Medulla oblongata (tissue), 1 donor: ENCODE results near the gene PLCL2.
"Not testable (repeated sequence)": the region's sequence is repeated elsewhere in the genome, so short reads cannot be mapped to it uniquely, and the experiment has no call there.

Experiments
- DNase-seq: peaks from one replicate; pipeline ENCODE4 v3.0.0-alpha.2; 2015; ENCODE audit errors: extremely low spot score

PLCL2 gene

DNA sequence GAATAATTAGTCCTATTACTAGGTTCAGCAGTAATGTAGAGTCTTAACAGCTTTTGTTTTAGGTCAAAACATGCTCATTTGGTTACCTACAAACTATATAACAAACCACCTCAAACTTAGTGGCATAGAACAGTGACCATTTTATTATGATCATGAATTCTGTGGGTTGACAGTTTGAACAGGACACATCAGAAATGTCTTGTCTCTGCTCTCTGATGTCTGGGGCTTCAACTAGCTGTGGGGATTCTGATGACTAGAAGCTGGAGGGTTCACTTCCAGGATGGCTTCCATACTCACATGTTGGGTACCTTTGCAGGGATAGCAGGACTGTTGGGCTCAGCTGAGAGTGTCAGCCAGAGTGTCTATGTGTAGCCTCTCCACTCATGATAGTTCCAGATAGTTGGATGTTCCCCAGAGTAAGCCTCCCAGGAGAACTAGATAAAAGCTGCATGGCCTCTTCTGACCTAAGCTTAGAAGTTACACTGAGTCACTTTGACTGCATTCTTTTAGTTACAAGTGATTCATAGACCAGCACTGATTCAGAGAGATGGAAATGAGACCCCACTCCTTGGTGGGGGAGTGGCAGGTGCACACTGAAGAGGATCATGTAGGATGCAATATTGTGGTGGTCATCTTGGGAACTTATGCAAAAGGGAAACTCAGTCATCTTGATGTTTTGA lies 32.6 kb downstream of the PLCL2 start:
- no peak for DNase-seq

DNA sequence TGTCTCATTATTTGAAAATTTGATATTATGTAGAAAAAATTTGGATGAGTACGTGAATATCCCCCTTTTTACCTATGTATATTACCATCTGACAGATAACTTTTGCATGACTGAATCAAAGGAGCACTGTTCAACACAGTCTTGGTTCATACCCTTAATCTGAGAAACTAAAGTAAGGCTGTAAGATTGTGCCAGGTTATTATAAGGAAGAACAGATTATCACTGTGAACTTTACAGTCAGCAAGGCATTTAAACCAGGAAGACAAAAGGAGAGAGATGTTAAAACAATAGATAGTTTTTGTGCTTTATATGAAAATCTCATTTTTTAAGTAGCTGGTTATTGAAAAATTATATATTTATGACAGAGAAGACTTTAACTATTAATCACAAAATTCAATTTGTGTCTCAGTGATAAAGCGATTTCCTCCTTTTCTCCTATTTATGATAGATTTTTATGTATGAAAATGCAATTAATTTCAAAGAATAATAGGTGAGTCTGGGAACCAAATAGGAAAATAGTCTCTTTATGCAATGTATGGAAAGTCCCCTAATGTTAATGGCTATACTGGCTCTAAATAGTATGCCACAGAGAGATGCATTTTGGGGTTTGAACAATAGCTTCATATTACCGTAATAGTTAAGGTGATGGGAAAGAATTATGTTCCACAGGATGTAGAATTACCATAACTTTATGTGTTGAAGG lies 33.4 kb downstream of the PLCL2 start:
- no peak for DNase-seq

- DNase-seq: no peak
Observed at GRCh38 chr3:16918683-16919025, 33.9 kb downstream of the PLCL2 start.

DNA sequence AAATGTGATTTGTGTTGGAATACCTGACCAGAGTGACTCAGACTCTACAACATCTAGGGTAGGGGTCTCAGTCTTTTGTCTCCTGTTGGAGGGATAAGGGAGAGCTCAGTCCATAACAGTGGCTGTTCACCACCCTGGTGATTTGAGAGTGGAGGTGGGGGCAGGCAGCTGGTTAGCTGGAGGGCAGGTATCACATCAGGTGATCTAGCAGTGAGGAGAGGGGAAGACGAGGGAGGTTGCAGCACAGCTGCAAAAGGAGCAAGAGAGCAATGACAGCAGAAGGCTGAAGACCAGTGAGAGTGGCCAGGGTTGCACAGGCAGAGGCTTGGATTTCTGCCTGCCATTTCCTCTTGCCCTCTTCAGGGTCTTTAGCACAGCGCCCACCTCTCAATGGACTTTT lies 38.4 kb downstream of the PLCL2 start:
- no peak for DNase-seq

GRCh38 chr3:16927485-16927884 lies 42.7 kb downstream of the PLCL2 start:
- no peak for DNase-seq

DNA sequence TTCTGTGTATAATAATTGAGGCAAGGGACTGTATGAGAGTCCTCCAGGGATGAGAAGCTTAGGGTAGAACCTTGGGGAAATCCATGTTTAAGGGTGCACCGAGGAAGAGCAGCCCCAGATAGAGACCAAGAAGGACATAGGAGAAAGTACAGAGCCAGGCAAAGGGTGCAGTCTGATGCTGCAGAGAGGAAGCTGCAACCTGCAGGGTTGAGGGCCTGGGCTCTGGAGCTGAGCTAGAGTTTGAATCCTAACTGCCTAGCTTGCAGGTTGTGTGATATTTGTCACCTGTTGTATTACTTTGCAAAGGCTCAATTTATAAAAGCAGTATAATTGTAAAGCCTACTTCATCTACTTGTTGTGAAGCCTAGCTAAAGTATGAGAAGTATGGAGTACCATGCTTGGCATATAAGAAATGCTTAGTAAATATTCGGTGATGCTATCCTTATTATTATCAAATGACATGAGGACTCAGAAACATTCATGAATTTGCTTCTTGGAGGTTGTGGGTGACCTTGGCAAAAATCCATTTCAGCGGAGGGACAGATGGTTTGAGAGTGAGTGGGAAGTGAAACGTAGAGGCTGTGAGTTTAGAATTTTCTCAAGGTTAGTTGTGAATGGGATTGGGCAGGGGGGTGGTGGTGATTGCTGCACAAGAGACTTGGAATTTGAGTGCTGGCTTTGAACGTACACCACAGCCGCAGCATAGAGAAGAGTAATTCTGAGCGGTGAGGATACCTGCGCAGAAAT lies 43.8 kb downstream of the PLCL2 start:
- peak; percentile 38 for DNase-seq

DNA sequence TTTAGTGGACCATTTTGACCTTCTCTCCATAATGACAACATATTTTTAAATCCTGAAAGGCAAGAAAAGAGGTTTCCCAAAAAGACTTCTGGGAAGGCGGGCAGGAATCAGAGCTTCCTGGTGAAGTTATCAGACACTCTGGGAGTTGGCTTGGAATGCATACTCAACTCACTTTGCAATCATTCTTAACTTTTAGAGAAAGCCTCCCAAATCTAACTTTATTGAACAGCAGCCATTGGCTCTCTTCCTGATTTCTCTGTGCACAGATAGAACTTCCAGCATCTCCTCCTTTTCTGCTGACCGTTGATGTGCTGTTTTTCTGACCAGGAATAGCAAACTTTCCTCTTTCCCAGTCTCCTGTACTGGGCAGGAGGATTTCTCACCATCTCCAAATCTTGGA lies 44.6 kb downstream of the PLCL2 start:
- no peak for DNase-seq

DNA sequence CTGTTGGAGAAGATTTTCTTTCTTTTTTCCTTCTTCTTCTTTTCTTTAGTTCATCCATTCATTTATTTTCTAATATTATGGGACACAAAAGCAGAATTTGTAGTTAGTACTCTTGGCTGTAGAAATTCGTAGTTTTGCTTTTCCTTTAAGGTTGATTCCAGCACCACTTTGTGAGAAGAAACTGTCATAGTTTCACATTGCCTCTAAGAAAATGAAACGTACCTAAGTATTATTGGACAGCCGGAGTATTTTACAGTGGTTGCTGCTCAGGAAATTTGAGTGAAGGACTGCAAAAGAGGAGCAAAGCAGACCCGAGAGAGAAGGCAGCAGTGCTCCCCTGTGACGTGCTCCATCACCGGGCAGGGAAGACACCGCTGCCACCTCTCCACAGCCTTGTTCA lies 48.1 kb downstream of the PLCL2 start:
- no peak for DNase-seq

DNA sequence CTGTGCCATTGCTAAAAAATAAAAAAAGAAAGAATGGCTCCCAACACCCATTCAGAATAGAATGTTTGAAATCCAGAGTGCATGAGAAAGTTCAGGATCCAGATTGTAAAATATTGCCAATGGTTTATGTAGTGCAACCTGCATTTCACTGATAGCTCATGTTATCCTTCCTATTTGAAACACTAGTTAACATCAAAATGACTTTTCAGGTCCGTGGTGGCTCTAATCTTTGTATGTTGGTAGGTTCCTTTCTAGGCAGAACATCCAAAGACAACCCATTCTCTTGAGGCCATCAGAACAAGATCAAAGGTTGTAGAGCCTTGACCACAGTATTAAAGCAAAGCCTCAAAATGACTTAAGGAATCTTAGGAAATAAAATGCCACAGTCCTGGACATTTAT lies 51.0 kb downstream of the PLCL2 start:
- DNase-seq: no peak

- DNase-seq: no peak
Observed at GRCh38 chr3:16936233-16936632, 51.5 kb downstream of the PLCL2 start.

- no peak for DNase-seq
Observed at GRCh38 chr3:16936676-16937230, 52.0 kb downstream of the PLCL2 start.

GRCh38 chr3:16937326-16937845 lies 52.6 kb downstream of the PLCL2 start:
- DNase-seq: no peak

- DNase-seq: no peak
Observed at GRCh38 chr3:16940769-16941700, 56.3 kb downstream of the PLCL2 start.

DNA sequence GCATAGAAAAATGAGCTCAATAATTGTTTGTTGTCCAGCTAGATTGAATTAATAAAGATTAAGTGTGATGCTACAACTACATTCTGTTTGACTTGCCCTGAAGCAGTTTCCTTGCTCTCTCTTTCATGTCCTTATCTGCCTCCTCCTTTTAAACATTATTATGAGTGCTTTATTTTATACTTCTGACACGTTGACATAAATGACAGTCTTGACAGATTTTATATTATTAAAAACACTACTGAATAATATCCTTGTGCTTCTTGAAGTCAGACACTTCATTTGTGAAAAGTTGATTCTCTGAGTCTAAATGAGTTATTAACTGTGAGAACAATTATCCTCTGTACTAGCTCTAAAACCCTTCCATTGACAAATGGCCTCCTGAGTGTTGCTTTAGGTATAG lies 58.2 kb downstream of the PLCL2 start:
- no peak for DNase-seq

DNA sequence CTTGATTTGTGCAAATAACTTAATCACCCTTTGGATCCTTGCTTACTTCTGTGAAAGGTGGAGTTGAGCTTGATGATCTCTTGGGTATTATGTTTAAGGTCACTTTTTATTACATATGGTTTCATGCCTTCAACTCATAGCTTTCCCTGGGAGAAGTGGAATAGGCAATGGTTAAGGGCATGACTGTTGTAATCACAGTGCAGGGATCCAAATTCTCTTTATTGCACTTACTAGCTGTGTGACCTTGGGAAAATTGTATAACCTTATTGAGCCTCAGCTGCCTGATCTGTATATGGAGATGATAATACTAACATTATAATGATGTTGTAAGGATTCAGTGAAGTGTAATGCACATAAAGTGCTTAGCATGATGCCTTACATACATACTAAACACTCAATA lies 59.1 kb downstream of the PLCL2 start:
- no peak for DNase-seq

- no peak for DNase-seq
Observed at GRCh38 chr3:16944356-16944755, 59.6 kb downstream of the PLCL2 start.

- no peak for DNase-seq
Observed at GRCh38 chr3:16945330-16945729, 60.6 kb downstream of the PLCL2 start.

GRCh38 chr3:16950282-16950681 lies 65.5 kb downstream of the PLCL2 start:
- DNase-seq: no peak

DNA sequence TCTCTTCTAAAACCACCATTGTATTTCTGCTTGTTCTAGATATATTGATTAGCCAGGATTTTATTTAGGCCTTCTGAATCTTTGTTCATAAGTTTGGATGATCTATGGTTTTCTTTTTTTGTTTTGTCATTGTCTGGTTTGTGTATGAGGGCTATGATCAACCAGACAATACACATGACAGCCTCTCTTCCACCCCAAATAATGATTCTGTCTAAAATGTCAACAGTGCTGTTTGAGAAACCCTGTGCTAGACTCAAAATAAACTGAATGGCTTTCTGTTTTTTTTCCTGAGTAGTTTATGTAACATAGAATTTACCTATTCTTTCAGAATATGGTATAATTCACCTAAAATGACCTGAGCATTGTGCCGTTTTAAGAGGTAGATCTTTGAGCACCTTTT lies 66.1 kb downstream of the PLCL2 start:
- no peak for DNase-seq

DNA sequence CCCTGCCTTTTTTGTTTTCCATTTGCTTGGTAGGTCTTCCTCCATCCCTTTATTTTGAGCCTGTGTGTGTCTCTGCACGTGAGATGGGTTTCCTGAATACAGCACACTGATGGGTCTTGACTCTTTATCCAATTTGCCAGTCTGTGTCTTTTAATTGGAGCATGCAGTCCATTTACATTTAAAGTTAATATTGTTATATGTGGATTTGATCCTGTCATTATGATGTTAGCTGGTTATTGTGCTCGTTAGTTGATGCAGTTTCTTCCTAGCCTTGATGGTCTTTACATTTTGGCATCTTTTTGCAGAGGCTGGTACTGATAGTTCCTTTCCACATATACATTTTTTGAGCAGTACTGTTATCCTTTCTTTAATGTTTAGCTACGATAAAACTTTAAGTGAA lies 73.1 kb downstream of the PLCL2 start:
- not testable (repeated sequence) for DNase-seq

- DNase-seq: no peak
Observed at GRCh38 chr3:16960125-16960524, 75.4 kb downstream of the PLCL2 start.
